HFFc6 (cell line): Measurements from ENCODE around the gene PNPLA1. TPM values are rescaled to one million over a fixed set of nuclear protein-coding genes. Genes with fewer than 3 reads are reported as not detected.

Experiments
- DNase-seq: peaks from one replicate; pipeline ENCODE4 v3.0.0-alpha.2; 2018
- H3K27ac Mint-ChIP-seq: 2 replicates; pipeline ENCODE4 v1.8.0; 2020; ENCODE audit warnings: mild to moderate bottlenecking, mixed read lengths
- H3K27me3 Mint-ChIP-seq: 2 replicates; pipeline ENCODE4 v1.8.0; 2021; ENCODE audit warnings: mild to moderate bottlenecking, moderate library complexity, mixed read lengths; ENCODE audit not compliant: insufficient read depth
- H3K36me3 Mint-ChIP-seq: 2 replicates; pipeline ENCODE4 v1.8.0; 2021; ENCODE audit warnings: low read depth, mixed read lengths
- H3K4me1 Mint-ChIP-seq: 2 replicates; pipeline ENCODE4 v1.8.0; 2020; ENCODE audit warnings: low read depth, mixed read lengths
- H3K4me3 Mint-ChIP-seq: 2 replicates; pipeline ENCODE4 v1.8.0; 2020; ENCODE audit warnings: mild to moderate bottlenecking, moderate library complexity, mixed read lengths
- H3K9me3 Mint-ChIP-seq: 2 replicates; pipeline ENCODE4 v1.8.0; 2020; ENCODE audit warnings: mild to moderate bottlenecking, mixed read lengths
- CTCF ChIP-seq: fragments of 200-600 bp; sonication (generic); IDR thresholded peaks from 2 replicates; pipeline ENCODE4 v1.5.0; 2021; ENCODE audit warnings: antibody characterized with exemption, mild to moderate bottlenecking
- total RNA-seq, 6 experiments: library from RNA; stranded (reverse); fragmentation: NEBNext Ultra II Directional; extraction: Animal tissue kit (Norgen Biotek cat#: 25700); gene quantifications; 2 replicates in 1 of 6; 3 replicates in 5 of 6; pipeline ENCODE4 v1.2.3, GENCODE V29; 2021

PNPLA1 gene
- total RNA-seq, 6 experiments from 2014 or later = not detected

DNA sequence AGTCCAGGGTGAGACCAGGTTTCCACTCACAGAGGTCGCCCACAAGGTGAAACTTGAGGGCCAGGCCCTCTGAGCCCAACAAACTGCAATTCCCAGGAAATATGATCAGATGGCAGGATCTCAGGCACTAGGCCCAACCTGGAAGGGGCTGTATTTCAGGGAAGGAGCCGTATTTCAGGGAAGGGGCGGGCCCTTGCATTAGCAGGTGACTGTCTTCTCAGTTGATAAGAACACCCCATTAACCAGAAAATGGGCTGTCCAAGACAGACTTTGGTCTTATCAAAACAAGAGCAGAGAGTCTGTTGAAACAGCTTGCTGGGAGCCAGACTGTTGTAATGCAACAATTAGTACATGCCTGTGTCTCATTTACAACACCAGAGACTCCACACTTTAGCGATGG lies 77.8 kb downstream of the PNPLA1 start:
- H3K4me3 Mint-ChIP-seq = no peak overlapping the region
- peaks cover 20% of the 10 kb centered on the region for H3K4me1 Mint-ChIP-seq
- no peak for TF ChIP-seq CTCF
- H3K27ac Mint-ChIP-seq = no peak overlapping the region
- 0 out of 2 replicates have a peak, but pooled peaks cover under 1% of the 10 kb centered on the region for H3K36me3 Mint-ChIP-seq
- no peaks in the 10 kb centered on the region for H3K9me3 Mint-ChIP-seq
- H3K27me3 Mint-ChIP-seq = no peaks in the 10 kb centered on the region; the same call in 1 of the 2 replicates
- DNase-seq = no peak

- Mint-ChIP-seq H3K9me3 (no peaks in the 10 kb centered on the region), H3K4me1 (peaks cover 32% of the 10 kb centered on the region), H3K4me3 (no peak overlapping the region), H3K27ac (no peak overlapping the region), H3K36me3 (0 out of 2 replicates have a peak, but pooled peaks cover 5% of the 10 kb centered on the region), H3K27me3 (peaks cover 1% of the 10 kb centered on the region)
- TF ChIP-seq CTCF = no peak
- DNase-seq = no peak
Observed at GRCh38 chr6:36349240-36349639, 79.4 kb downstream of the PNPLA1 start.

DNA sequence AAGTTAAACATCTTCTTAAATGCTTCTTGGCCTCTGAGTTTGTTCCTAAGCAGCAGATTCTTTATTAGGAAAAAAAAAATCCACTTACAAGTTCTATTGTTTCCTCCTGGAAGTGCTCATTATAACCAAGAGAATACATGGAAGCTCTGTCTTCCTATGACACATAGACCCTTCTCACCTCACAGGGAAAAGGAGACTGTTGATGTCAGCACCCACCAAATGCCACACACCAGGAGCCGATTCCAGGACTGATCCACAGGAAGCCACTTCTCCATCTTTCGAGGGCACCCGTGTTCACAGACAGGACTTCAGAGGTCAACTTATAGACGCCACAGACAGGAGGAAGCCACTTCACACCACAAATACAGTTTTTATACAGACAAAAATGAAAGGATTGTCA lies 80.2 kb downstream of the PNPLA1 start:
- no peak overlapping the region for H3K27ac Mint-ChIP-seq
- no peak overlapping the region for H3K4me3 Mint-ChIP-seq
- H3K4me1 Mint-ChIP-seq = peaks cover 32% of the 10 kb centered on the region
- peaks cover 1% of the 10 kb centered on the region for H3K27me3 Mint-ChIP-seq
- H3K36me3 Mint-ChIP-seq = 0 out of 2 replicates have a peak, but pooled peaks cover 5% of the 10 kb centered on the region
- no peaks in the 10 kb centered on the region for H3K9me3 Mint-ChIP-seq
- no peak for DNase-seq
- no peak for TF ChIP-seq CTCF

DNA sequence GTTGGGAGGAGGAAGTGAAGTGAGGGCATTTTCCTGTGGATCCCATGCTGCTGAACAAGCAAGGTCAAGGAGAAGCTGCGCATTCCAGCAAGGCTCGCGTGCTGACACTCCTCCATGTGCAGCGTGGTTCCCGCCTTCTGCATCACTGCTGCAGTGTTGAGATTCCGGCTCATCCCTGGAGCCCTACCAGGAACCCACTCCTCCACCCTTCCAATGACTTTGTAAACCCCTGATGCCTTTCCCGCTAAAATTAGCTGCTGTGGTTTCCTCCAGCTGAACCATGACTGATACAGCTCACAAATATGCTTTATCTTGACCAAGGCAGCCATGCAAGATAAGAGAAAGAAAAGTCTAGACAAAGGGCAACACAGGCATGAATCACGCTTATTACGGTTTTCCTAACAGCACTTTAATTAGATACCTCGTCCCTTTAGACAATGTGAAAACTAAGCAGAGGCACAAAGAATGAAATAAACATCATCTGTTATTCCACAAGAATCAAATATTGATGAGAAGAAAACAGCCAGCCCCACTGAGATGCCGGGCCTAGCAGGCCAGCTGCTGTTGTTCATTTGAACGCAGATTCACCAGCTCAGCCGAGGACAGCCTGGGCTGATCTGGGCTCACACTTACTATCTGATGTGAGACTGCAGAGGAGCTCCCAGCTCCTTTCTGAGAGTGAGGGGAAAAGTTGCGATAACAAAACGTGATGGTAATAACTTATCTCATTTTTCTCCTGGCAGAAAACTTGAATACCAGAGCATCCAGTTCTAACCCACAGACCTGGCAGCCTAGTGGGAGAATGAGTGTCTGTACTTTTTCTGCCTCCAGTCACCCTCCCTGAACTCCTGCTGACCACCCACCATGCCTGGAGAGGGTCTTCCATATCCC lies 81.1 kb downstream of the PNPLA1 start:
- H3K36me3 Mint-ChIP-seq = 0 out of 2 replicates have a peak, but pooled peaks cover 5% of the 10 kb centered on the region
- no peaks in the 10 kb centered on the region for H3K9me3 Mint-ChIP-seq
- peak overlapping the region; percentile 14; the same call in 1 of the 2 replicates for H3K4me3 Mint-ChIP-seq
- peaks cover 1% of the 10 kb centered on the region for H3K27me3 Mint-ChIP-seq
- H3K4me1 Mint-ChIP-seq = peaks cover 32% of the 10 kb centered on the region
- H3K27ac Mint-ChIP-seq = no peak overlapping the region
- peak; percentile 37 for DNase-seq
- TF ChIP-seq CTCF = no peak

DNA sequence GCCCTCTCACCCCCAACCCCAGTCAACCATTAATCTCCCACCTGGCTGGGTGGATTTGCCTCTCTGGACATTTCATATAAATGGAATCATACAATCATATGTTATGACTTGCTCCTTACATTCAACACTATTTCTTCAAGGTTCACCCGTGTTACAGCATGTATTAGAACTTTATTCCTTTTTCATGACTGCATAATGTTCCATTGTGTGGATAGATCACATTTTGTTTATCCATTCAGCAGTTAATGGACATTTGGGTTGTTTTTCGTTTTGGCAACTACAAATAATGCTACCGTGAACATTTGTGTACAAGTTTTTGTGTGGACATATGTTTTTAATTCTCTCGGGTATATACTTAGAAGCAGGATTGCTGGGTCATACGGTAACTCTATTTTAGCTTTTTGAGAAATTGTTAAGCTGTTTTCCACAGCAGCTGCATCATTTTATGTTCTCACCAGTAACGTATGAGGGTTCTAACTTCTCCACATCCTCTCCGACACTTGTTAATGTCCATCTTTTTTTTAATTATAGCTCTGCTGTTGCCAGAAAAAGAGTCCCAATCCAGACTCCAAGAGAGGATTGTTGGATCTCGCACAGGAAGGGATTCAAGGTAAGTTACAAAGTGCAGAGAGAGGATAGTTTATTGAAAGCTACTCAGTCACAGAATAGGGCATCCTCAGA lies 82.8 kb downstream of the PNPLA1 start:
- Mint-ChIP-seq H3K36me3 (0 out of 2 replicates have a peak, but pooled peaks cover 5% of the 10 kb centered on the region), H3K9me3 (no peaks in the 10 kb centered on the region)

More for the DNA sequence above, 82.8 kb downstream of the PNPLA1 start:
- H3K4me3 Mint-ChIP-seq = no peak overlapping the region
- no peak overlapping the region for H3K27ac Mint-ChIP-seq
- no peak for DNase-seq
- H3K27me3 Mint-ChIP-seq = peaks cover 3% of the 10 kb centered on the region
- no peak for TF ChIP-seq CTCF
- H3K4me1 Mint-ChIP-seq = peaks cover 32% of the 10 kb centered on the region
